Stimulated activated CD8-positive, alpha-beta memory T cell treated with anti-CD3 and anti-CD28 coated beads, Interleukin-2, amount 100 ng/mL, for 1 hour (primary cell): ENCODE measurements around the gene TEX44.
A peak's percentile ranks its signal among the peaks of the same experiment; 100 is the strongest.

Experiments
- DNase-seq, 2 donors: peaks; one replicate each; pipeline ENCODE4 v3.0.0-alpha.2; 2020; ENCODE audit warnings: low read depth in 2 of 2

Gene TEX44

GRCh38 chr2:231604685-231605606, 12.3 kb downstream of the TEX44 start:
- DNase-seq, result peak; percentile 94

GRCh38 chr2:231605607-231606091, 13.0 kb downstream of the TEX44 start:
- DNase-seq, result no peak

GRCh38 chr2:231606941-231607340, 14.3 kb downstream of the TEX44 start:
- no peak for DNase-seq

- no peak for DNase-seq
Measured at GRCh38 chr2:231611273-231612108, 18.8 kb downstream of the TEX44 start.

GRCh38 chr2:231612109-231612455, 19.4 kb downstream of the TEX44 start:
- no peak for DNase-seq

GRCh38 chr2:231612456-231613330, 20.0 kb downstream of the TEX44 start:
- peak; percentile 78 to 83 for DNase-seq

DNA sequence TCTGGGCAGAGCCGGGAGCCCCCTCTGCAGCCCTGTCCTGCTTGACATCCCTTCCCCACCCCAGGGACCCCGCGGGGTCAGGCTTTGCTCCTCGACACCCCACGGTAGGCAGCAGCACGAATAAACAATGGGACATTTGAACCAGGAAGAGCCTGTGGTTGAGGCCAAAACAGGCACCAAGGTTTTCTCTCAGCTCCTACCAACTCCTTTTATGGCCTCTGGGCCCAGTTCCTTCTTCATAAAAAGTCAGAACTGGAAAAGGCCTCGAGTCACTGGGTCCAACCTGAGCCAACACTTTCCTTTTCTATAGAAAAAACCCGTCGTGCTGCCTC, 20.6 kb downstream of the TEX44 start:
- no peak for DNase-seq

- peak; percentile 25 to 43 for DNase-seq
Measured at GRCh38 chr2:231613663-231614558, 21.2 kb downstream of the TEX44 start.

- DNase-seq, result no peak
Measured at GRCh38 chr2:231614559-231615057, 21.9 kb downstream of the TEX44 start.

DNA sequence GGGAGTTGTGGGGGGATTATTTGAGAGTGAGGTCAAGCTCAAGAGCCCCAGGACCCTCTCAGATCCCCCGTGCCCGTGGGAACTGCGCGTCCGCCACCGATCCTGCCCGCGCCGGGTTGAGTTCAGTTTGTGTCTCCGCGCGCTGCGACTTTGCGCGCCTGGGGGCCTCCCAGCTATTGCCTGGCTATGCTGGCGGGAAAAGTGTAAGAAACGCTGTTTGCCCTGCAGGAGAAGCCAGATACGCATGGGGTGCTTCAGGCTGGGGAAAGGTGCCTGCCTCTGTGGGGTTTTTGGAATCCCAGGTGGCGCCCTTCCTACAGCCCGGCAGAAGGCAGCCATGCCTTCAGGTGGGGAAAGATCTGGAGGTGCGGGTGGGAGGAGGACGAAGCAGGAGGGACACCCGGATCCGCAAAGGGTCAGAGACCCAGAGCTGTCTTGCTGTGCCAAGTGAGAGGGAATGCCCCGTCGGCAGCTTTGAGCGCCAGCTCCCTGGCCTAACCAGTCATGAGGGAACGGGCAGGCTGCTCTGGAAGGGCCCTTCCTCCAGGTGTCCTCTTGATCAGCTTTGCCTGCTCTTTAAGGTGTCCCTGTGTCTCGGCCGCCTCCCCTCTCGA, 22.5 kb downstream of the TEX44 start:
- DNase-seq, result no peak

- DNase-seq, result no peak
Measured at GRCh38 chr2:231616296-231616695, 23.6 kb downstream of the TEX44 start.

GRCh38 chr2:231617059-231617926, 24.6 kb downstream of the TEX44 start:
- no peak for DNase-seq

DNA sequence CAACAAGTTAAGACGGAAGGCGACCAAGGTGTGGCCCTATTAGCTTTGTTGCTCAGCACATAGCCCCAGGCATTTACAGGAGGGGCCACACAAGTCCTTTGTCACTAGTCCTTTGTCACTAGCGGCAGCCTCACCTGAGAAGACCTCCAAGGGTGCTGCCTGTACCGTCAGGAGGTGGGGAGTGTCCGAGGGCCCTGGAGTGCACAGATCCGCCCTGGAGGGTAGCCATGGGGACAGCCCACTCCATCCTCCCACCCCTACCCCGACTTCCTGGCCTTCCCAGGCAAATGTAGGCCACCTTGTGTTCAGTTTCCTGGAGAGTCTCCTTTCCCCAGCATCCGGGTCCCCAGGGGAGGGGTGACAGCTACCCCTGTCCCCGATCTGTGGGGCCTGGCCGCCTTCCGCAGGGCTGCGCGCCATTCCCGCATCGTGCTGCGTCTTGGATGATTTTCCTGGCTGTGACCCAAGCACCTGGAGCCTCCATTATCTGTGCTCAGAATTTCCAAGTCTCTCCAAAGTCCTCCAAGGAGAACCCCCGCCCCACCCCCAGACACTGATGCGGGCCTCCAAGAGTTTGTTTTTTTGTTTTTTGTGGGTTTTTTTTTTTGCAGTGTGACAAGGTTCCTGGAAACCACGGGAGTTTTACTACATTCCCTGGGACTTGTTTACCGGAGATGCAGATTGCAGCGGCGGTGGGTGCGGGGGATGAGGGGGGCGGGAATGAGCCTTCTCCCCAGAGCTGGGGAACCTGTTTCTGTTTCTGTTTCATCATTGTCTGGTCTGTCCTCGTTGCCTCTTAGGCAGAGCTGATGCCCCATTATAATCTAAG, 28.6 kb downstream of the TEX44 start:
- DNase-seq, result no peak

GRCh38 chr2:231622963-231623362, 30.3 kb downstream of the TEX44 start:
- no peak for DNase-seq

- DNase-seq, result no peak
Measured at GRCh38 chr2:231626449-231626848, 33.8 kb downstream of the TEX44 start.

GRCh38 chr2:231627384-231628120, 34.9 kb downstream of the TEX44 start:
- no peak for DNase-seq

- DNase-seq, result no peak
Measured at GRCh38 chr2:231632559-231633142, 40.0 kb downstream of the TEX44 start.
